Memory B cell (primary cell): Measurements from ENCODE around the gene STK17B.

Experiments
- ATAC-seq: fragments of 150-1000 bp; cut with Tn5 transposase; 2 replicates; pipeline ENCODE4 v1.10.0; 2021; ENCODE audit warnings: low read depth, mild to moderate bottlenecking, moderate library complexity
- DNase-seq, 2 donors: peaks; one replicate each; pipeline ENCODE4 v3.0.0; 2022; ENCODE audit warnings: low spot score in 2 of 2
- H3K27ac Mint-ChIP-seq: one replicate; pipeline ENCODE4 v1.8.0; 2022; ENCODE audit warnings: mild to moderate bottlenecking, moderate library complexity, mixed read lengths
- H3K27me3 Mint-ChIP-seq: one replicate; pipeline ENCODE4 v1.8.0; 2022; ENCODE audit warnings: mixed read lengths
- H3K36me3 Mint-ChIP-seq: one replicate; pipeline ENCODE4 v1.8.0; 2022; ENCODE audit warnings: mild to moderate bottlenecking, mixed read lengths
- H3K4me1 Mint-ChIP-seq: one replicate; pipeline ENCODE4 v1.8.0; 2022; ENCODE audit warnings: mixed read lengths
- H3K4me3 Mint-ChIP-seq: one replicate; pipeline ENCODE4 v1.8.0; 2022; ENCODE audit warnings: mild to moderate bottlenecking, moderate library complexity, mixed read lengths
- H3K9me3 Mint-ChIP-seq: one replicate; pipeline ENCODE4 v1.8.0; 2022; ENCODE audit warnings: mixed read lengths

Gene STK17B

GRCh38 chr2:196130039-196130825 is 41.1 kb downstream of the STK17B start:
- DNase-seq, result no peak
- Mint-ChIP-seq H3K36me3 (peaks cover 19% of the 10 kb centered on the region), H3K27me3 (no peaks in the 10 kb centered on the region), H3K4me3 (no peak overlapping the region), H3K4me1 (no peaks in the 10 kb centered on the region), H3K27ac (no peak overlapping the region), H3K9me3 (peaks cover 10% of the 10 kb centered on the region)
- ATAC-seq, result no peak

GRCh38 chr2:196128749-196129148 is 42.6 kb downstream of the STK17B start:
- Mint-ChIP-seq H3K9me3 (peaks cover 12% of the 10 kb centered on the region), H3K27me3 (no peaks in the 10 kb centered on the region), H3K4me3 (no peak overlapping the region), H3K4me1 (no peaks in the 10 kb centered on the region), H3K36me3 (peaks cover 12% of the 10 kb centered on the region), H3K27ac (no peak overlapping the region)
- ATAC-seq (no peak), DNase-seq (no peak)

GRCh38 chr2:196125596-196125995 is 45.8 kb downstream of the STK17B start:
- Mint-ChIP-seq H3K4me3 (no peak overlapping the region), H3K4me1 (no peaks in the 10 kb centered on the region), H3K36me3 (peaks cover 7% of the 10 kb centered on the region), H3K9me3 (peaks cover 7% of the 10 kb centered on the region), H3K27me3 (no peaks in the 10 kb centered on the region), H3K27ac (no peak overlapping the region)
- DNase-seq (no peak), ATAC-seq (no peak)

GRCh38 chr2:196123679-196124373 is 47.6 kb downstream of the STK17B start:
- no peaks in the 10 kb centered on the region for H3K27me3 Mint-ChIP-seq
- no peak for ATAC-seq
- peaks cover 5% of the 10 kb centered on the region for H3K9me3 Mint-ChIP-seq
- H3K4me1 Mint-ChIP-seq, result no peaks in the 10 kb centered on the region
- peaks cover 2% of the 10 kb centered on the region for H3K36me3 Mint-ChIP-seq
- H3K4me3 Mint-ChIP-seq, result no peak overlapping the region
- DNase-seq, result no peak
- H3K27ac Mint-ChIP-seq, result no peak overlapping the region

- Mint-ChIP-seq H3K27ac (no peak overlapping the region), H3K9me3 (peaks cover 5% of the 10 kb centered on the region), H3K27me3 (no peaks in the 10 kb centered on the region), H3K4me1 (no peaks in the 10 kb centered on the region), H3K4me3 (no peak overlapping the region), H3K36me3 (no peaks in the 10 kb centered on the region)
- ATAC-seq (no peak), DNase-seq (no peak)
These were observed 51.5 kb downstream of the STK17B start for GRCh38 chr2:196119926-196120325.

GRCh38 chr2:196117214-196117705 is 54.1 kb downstream of the STK17B start:
- ATAC-seq (no peak), DNase-seq (no peak)
- peaks cover 2% of the 10 kb centered on the region for H3K9me3 Mint-ChIP-seq
- H3K36me3 Mint-ChIP-seq, result no peaks in the 10 kb centered on the region
- no peaks in the 10 kb centered on the region for H3K27me3 Mint-ChIP-seq
- no peak overlapping the region for H3K4me3 Mint-ChIP-seq
- no peak overlapping the region for H3K27ac Mint-ChIP-seq
- no peaks in the 10 kb centered on the region for H3K4me1 Mint-ChIP-seq

GRCh38 chr2:196113061-196113974 is 58.1 kb downstream of the STK17B start:
- ATAC-seq, result no peak
- Mint-ChIP-seq H3K4me1 (peaks cover 10% of the 10 kb centered on the region), H3K4me3 (no peak overlapping the region), H3K27ac (no peak overlapping the region), H3K36me3 (no peaks in the 10 kb centered on the region), H3K9me3 (no peaks in the 10 kb centered on the region), H3K27me3 (no peaks in the 10 kb centered on the region)
- no peak for DNase-seq

- H3K4me3 Mint-ChIP-seq, result no peak overlapping the region
- H3K9me3 Mint-ChIP-seq, result no peaks in the 10 kb centered on the region
- no peaks in the 10 kb centered on the region for H3K36me3 Mint-ChIP-seq
- ATAC-seq, result no peak
- H3K27ac Mint-ChIP-seq, result no peak overlapping the region
- peaks cover 10% of the 10 kb centered on the region for H3K4me1 Mint-ChIP-seq
- DNase-seq, result no peak
- no peaks in the 10 kb centered on the region for H3K27me3 Mint-ChIP-seq
These were observed 58.9 kb downstream of the STK17B start for GRCh38 chr2:196112418-196113034.

- ATAC-seq, result no peak
- no peaks in the 10 kb centered on the region for H3K36me3 Mint-ChIP-seq
- H3K4me3 Mint-ChIP-seq, result no peak overlapping the region
- DNase-seq, result no peak
- peaks cover 23% of the 10 kb centered on the region for H3K4me1 Mint-ChIP-seq
- no peaks in the 10 kb centered on the region for H3K9me3 Mint-ChIP-seq
- no peaks in the 10 kb centered on the region for H3K27me3 Mint-ChIP-seq
- peak overlapping the region; percentile 42 for H3K27ac Mint-ChIP-seq
These were observed 62.8 kb downstream of the STK17B start for GRCh38 chr2:196108604-196109003.

- Mint-ChIP-seq H3K27me3 (no peaks in the 10 kb centered on the region), H3K27ac (peak overlapping the region; percentile 49), H3K36me3 (no peaks in the 10 kb centered on the region), H3K9me3 (no peaks in the 10 kb centered on the region), H3K4me3 (peak overlapping the region; percentile 51), H3K4me1 (peaks cover 43% of the 10 kb centered on the region)
- ATAC-seq (peak; percentile 39), DNase-seq (no peak)
These were observed 65.4 kb downstream of the STK17B start for GRCh38 chr2:196105951-196106350.

GRCh38 chr2:196104066-196104465 is 67.3 kb downstream of the STK17B start:
- H3K4me1 Mint-ChIP-seq, result peaks cover 44% of the 10 kb centered on the region
- H3K27me3 Mint-ChIP-seq, result no peaks in the 10 kb centered on the region
- H3K27ac Mint-ChIP-seq, result no peak overlapping the region

GRCh38 chr2:196103626-196104025 is 67.8 kb downstream of the STK17B start:
- H3K9me3 Mint-ChIP-seq, result no peaks in the 10 kb centered on the region
- H3K4me3 Mint-ChIP-seq, result no peak overlapping the region
- ATAC-seq, result no peak
- no peaks in the 10 kb centered on the region for H3K36me3 Mint-ChIP-seq
- DNase-seq, result no peak
- H3K27me3 Mint-ChIP-seq, result no peaks in the 10 kb centered on the region
- peaks cover 45% of the 10 kb centered on the region for H3K4me1 Mint-ChIP-seq
- no peak overlapping the region for H3K27ac Mint-ChIP-seq

More at GRCh38 chr2:196104066-196104465, 67.3 kb downstream of the STK17B start:
- DNase-seq (no peak), ATAC-seq (no peak)
- Mint-ChIP-seq H3K9me3 (no peaks in the 10 kb centered on the region), H3K4me3 (no peak overlapping the region), H3K36me3 (no peaks in the 10 kb centered on the region)

GRCh38 chr2:196101325-196101991 is 69.9 kb downstream of the STK17B start:
- ATAC-seq (peak; percentile 89), DNase-seq (peak in 1 of 2 donors; percentile 12)
- H3K4me3 Mint-ChIP-seq, result peak overlapping the region; percentile 3

More at GRCh38 chr2:196101325-196101991, 69.9 kb downstream of the STK17B start:
- peak overlapping the region; percentile 83 for H3K27ac Mint-ChIP-seq
- H3K4me1 Mint-ChIP-seq, result peaks cover 43% of the 10 kb centered on the region
- H3K9me3 Mint-ChIP-seq, result no peaks in the 10 kb centered on the region
- no peaks in the 10 kb centered on the region for H3K27me3 Mint-ChIP-seq
- no peaks in the 10 kb centered on the region for H3K36me3 Mint-ChIP-seq
